Uterus (tissue), 2 donors: ENCODE data around the gene ITSN2.

Source experiments
- CTCF ChIP-seq, 4 experiments: fragments of 200-600 bp in 2 of 4; fragments of 450-650 bp in 2 of 4; sonication (generic) in 2 of 4; IDR thresholded peaks; one replicate each; pipeline ENCODE4 v1.5.1; 2016 to 2019; ENCODE audit warnings: antibody characterized with exemption in 4 of 4, mild to moderate bottlenecking in 2 of 4, moderate library complexity in 1 of 4
- POLR2A ChIP-seq, 2 donors: fragments of 450-650 bp; IDR thresholded peaks; one replicate each; pipeline ENCODE4 v1.6.1; 2016; ENCODE audit warnings: antibody characterized with exemption in 2 of 2, mild to moderate bottlenecking in 1 of 2, moderate library complexity in 1 of 2

GRCh38 chr2:24265212-24265611 is 95.1 kb downstream of the ITSN2 start:
- TF ChIP-seq CTCF (IDR thresholded peaks at IDR 0.05) (no peak), POLR2A (IDR thresholded peaks at IDR 0.05) (no peak)
